Transverse colon (tissue), 4 donors: ENCODE data around the gene STRIT1.

Source experiments
- EP300 ChIP-seq: sonication (generic); formaldehyde crosslinking; IDR thresholded peaks from one replicate; pipeline ENCODE4 v1.6.1; 2017; ENCODE audit warnings: antibody characterized with exemption, low read depth
- POLR2A ChIP-seq: fragments of 450-650 bp; IDR thresholded peaks from one replicate; pipeline ENCODE4 v1.6.1; 2016; ENCODE audit warnings: antibody characterized with exemption, mild to moderate bottlenecking, moderate library complexity
- POLR2AphosphoS5 ChIP-seq, 3 donors: sonication (generic); formaldehyde crosslinking; IDR thresholded peaks; one replicate each; pipeline ENCODE4 v1.6.1; 2016; ENCODE audit warnings: antibody characterized with exemption in 3 of 3
- TF ChIP-seq, protein P1 (sequence below), 5 experiments: fragments of 200-600 bp in 3 of 5; fragments of 450-650 bp in 2 of 5; sonication (generic) in 3 of 5; IDR thresholded peaks; 1 replicate in 2 of 5; 2 replicates in 3 of 5; pipeline ENCODE4 v1.5.1; 2016 to 2017; ENCODE audit warnings: antibody characterized with exemption in 5 of 5, inconsistent platforms in 3 of 5, mild to moderate bottlenecking in 2 of 5, moderate library complexity in 1 of 5

DNA sequence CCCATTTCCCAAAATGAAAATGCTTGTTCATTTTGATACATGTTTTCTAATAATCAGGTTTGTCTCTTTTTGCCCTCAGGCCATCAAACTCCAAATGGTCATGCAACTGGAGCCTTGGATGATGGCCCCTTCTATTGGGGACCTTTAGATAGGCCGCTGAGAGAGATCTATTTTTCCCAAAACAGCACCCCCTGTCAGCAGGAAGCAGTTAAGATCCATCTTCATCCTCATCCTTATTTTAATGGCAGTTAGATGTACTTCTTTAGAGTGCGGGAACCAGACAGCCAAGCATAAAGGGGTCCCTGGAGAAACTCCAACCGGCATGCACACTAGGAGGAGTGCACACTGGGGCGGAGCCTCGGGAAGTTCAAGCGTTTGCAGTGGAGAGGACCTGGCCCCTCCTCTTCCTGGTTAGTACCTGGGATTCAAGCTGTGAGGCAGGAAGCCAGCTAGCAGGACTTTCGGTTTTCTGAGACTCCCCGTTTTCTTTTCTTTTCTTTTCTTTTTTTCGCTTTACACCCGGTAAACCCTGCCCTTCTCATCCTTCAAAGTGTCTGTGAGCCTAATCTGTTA is 31.9 kb upstream of the STRIT1 start:
- TF ChIP-seq EP300: no peak
- TF ChIP-seq POLR2A: no peak
- no peak for TF ChIP-seq POLR2AphosphoS5 (IDR thresholded peaks at IDR 0.05)
- TF ChIP-seq, protein P1, sequence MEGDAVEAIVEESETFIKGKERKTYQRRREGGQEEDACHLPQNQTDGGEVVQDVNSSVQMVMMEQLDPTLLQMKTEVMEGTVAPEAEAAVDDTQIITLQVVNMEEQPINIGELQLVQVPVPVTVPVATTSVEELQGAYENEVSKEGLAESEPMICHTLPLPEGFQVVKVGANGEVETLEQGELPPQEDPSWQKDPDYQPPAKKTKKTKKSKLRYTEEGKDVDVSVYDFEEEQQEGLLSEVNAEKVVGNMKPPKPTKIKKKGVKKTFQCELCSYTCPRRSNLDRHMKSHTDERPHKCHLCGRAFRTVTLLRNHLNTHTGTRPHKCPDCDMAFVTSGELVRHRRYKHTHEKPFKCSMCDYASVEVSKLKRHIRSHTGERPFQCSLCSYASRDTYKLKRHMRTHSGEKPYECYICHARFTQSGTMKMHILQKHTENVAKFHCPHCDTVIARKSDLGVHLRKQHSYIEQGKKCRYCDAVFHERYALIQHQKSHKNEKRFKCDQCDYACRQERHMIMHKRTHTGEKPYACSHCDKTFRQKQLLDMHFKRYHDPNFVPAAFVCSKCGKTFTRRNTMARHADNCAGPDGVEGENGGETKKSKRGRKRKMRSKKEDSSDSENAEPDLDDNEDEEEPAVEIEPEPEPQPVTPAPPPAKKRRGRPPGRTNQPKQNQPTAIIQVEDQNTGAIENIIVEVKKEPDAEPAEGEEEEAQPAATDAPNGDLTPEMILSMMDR (IDR thresholded peaks at IDR 0.05): no peak
